HL-60/S4 treated with phorbol 12-myristate 13-acetate at 8.2 ng/mL for 4 days and 3 days (cell line): ENCODE results near the gene ATP2A2.
"Not testable (repeated sequence)": the region's sequence is repeated elsewhere in the genome, so short reads cannot be mapped to it uniquely, and the experiment has no call there.

ENCODE experiments used
- in situ Hi-C: fragments of 300-500 bp; cut with MboI; formaldehyde crosslinking; loops from 2 replicates; pipeline ENCODE4 v1.15.0; 2022; ENCODE audit warnings: low sequenced_read_pairs

The ATP2A2 gene

GRCh38 chr12:110280779-110281548, at the start of gene ATP2A2:
TSS of gene ATP2A2 (plus strand) at chr12:110281247. CDS start at chr12:110281790, 543 bp downstream.
- in situ Hi-C loops = no loop called here

- in situ Hi-C loops = no loop called here
These were observed 47.7 kb upstream of the ATP2A2 start for GRCh38 chr12:110233212-110233903.

GRCh38 chr12:110234331-110234751, 46.7 kb upstream of the ATP2A2 start:
- in situ Hi-C loops = no loop called here

- in situ Hi-C loops = no loop called here
These were observed 46.3 kb upstream of the ATP2A2 start for GRCh38 chr12:110234755-110235154.

- in situ Hi-C loops = no loop called here
These were observed 45.7 kb upstream of the ATP2A2 start for GRCh38 chr12:110235383-110235782.

- in situ Hi-C loops = no loop called here
These were observed 37.8 kb upstream of the ATP2A2 start for GRCh38 chr12:110243227-110243626.

GRCh38 chr12:110244372-110244771, 36.7 kb upstream of the ATP2A2 start:
- in situ Hi-C loops = no loop called here

- in situ Hi-C loops = no loop called here
These were observed 36.2 kb upstream of the ATP2A2 start for GRCh38 chr12:110244829-110245228.

GRCh38 chr12:110245369-110245772, 35.7 kb upstream of the ATP2A2 start:
- in situ Hi-C loops = no loop called here

- in situ Hi-C loops = no loop called here
These were observed 34.3 kb upstream of the ATP2A2 start for GRCh38 chr12:110246636-110247339.

- in situ Hi-C loops = no loop called here
These were observed 33.5 kb upstream of the ATP2A2 start for GRCh38 chr12:110247340-110248095.

- in situ Hi-C loops = no loop called here
These were observed 33.0 kb upstream of the ATP2A2 start for GRCh38 chr12:110248096-110248447.

GRCh38 chr12:110249105-110249504, 31.9 kb upstream of the ATP2A2 start:
- in situ Hi-C loops = no loop called here

- in situ Hi-C loops = no loop called here
These were observed 31.3 kb upstream of the ATP2A2 start for GRCh38 chr12:110249716-110250225.

GRCh38 chr12:110251381-110251780, 29.7 kb upstream of the ATP2A2 start:
- in situ Hi-C loops = no loop called here

- in situ Hi-C loops = no loop called here
These were observed 28.3 kb upstream of the ATP2A2 start for GRCh38 chr12:110252716-110253115.

GRCh38 chr12:110253176-110253575, 27.9 kb upstream of the ATP2A2 start:
- in situ Hi-C loops = no loop called here

- in situ Hi-C loops = no loop called here
These were observed 26.0 kb upstream of the ATP2A2 start for GRCh38 chr12:110254971-110255540.

GRCh38 chr12:110255890-110256456, 25.1 kb upstream of the ATP2A2 start:
- in situ Hi-C loops = not testable (repeated sequence)

- in situ Hi-C loops = no loop called here
These were observed 24.1 kb upstream of the ATP2A2 start for GRCh38 chr12:110256780-110257431.
